AG08396 (cell line): ENCODE measurements around the gene TTLL5.
"Not testable (repeated sequence)": the region's sequence is repeated elsewhere in the genome, so short reads cannot be mapped to it uniquely, and the experiment has no call there.

ENCODE experiments used
- DNase-seq: peaks from one replicate; pipeline ENCODE4 v3.0.0; 2012; ENCODE audit warnings: low spot score, mixed read lengths

The TTLL5 gene

DNA sequence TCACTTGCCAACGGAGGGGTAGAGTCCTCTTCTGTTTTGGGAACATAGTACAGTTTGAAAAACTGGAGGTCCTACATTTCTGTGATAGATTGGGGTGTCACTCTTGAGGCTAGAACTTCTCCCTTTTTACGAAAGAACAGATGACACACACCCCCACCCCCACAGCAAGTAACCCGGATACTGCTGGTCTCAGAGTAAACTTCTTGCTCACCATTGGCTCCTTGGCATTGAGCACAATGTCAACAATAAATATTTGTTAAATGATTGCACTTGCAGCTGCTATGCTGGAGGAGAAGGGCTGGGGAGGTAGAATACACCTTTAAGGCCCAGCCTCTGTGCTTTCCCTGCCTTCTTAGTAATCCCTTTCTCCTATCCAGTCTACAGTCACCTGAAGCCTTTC, 170.9 kb downstream of the TTLL5 start:
- DNase-seq: peak; percentile 43

DNA sequence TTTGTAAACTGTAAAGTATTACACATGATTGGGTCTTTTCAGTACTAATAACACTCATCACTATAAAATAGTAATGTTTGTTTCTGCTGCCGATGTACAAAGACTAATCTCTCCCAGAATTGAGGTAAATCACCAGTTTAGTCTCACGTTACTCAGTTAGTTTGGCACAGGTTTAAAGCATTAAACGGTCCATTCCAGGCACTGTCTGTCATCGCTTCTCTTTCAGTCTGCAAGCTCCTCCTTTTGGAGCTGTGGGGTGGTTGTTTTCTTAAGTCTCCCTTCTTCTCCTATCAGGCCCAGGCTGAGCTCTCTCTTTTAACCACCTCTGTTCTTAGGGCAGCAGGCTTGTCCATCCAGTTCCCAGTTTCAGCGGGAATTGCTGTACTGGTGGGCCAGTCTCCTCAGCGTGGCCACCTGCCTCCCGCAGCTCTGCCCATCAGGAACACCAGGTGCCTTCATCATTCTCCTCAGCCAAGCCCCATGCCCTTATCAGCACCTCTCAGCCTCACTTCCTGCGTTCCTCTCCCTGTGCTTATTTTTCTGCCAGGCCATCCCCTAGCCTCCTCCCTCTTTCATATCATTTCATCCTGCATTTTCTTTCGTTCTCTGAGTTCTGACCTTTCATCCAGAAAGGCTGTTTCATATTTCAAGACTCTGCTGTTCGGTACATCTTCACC, 171.7 kb downstream of the TTLL5 start:
- peak; percentile 29 for DNase-seq

DNA sequence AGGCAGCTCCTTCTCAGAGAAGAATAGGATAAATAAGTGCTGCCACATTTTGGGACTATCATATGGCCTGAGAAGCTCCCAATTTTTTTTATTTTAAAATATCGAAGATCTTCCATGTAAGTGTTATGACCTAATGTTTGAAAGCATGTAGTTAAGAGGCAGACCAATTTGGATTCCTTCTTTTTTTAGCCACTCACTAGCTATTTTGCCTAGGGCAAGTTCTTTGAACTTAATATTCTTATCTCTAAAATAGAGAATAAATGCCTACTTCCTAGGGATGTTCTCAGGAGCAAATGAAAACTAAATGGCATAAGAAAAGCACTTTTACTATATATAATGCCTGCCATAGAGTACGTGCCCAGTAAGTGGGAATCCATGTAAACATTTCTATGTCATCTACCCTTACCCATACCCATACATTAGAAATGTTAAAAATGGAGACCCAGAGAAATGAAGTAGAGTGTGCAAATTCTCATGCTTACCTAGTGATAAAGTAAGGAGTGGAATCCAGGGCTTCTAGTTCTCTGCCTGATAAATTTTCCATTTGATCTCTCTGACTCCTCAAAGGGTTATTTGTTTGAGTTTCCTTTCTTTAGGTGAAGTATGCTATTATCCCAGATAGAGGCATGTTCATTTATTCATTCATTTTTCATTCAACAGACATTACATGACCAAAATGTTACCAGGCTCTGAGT, 172.4 kb downstream of the TTLL5 start:
- DNase-seq: no peak

- DNase-seq: no peak
Measured at GRCh38 chr14:75835156-75835725, 174.2 kb downstream of the TTLL5 start.

DNA sequence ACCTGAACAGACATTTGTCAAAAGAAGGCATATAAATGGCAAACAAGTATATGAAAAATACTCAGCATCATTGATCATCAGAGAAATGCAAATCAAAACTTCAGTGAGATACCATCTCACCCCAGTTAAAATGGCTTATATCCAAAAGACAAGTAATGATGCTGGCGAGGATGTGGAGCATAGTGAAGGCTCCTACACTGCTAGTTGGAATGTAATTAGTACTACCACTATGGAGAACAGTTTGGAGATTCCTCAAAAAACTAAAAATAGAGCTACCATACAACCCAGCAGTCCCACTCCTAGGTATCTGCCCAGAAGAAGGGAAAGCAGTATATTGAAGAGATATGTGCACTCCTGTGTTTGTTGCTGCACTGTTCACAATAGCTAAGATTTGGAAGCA, 174.7 kb downstream of the TTLL5 start:
- DNase-seq: no peak

DNA sequence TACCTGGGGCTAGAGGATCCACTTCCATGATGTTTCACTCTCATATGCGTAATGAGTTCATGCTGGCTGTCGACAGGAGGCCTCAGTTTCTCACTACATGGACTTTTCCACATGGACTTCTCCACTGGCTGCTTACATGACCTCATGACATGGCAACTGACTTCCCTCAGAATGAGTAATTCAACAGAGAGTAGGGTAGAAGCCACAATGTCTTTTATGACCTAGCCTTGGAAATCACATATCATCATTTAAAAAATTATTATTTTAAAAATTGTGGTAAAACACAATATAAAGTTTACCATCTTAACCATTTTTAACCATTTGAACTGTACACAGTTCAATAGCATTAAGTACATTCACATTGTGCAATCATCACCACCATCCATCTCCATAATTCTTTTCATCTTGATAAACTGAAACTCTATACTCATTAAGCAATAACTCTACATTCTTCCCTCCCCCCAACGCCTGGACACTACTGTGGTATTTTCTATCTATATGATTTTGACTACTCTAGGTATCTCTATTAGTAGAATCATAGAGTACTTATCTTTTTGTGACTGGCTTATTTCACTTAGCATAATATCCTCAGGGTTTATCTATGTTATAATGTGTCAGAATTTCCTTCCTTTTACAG, 176.2 kb downstream of the TTLL5 start:
- DNase-seq: no peak

- DNase-seq: no peak
Measured at GRCh38 chr14:75840911-75841310, 179.9 kb downstream of the TTLL5 start.

- DNase-seq: no peak
Measured at GRCh38 chr14:75842551-75842950, 181.5 kb downstream of the TTLL5 start.

GRCh38 chr14:75844486-75844885, 183.4 kb downstream of the TTLL5 start:
- no peak for DNase-seq

- no peak for DNase-seq
Measured at GRCh38 chr14:75845136-75845804, 184.2 kb downstream of the TTLL5 start.

GRCh38 chr14:75846694-75847093, 185.6 kb downstream of the TTLL5 start:
- DNase-seq: not testable (repeated sequence)

DNA sequence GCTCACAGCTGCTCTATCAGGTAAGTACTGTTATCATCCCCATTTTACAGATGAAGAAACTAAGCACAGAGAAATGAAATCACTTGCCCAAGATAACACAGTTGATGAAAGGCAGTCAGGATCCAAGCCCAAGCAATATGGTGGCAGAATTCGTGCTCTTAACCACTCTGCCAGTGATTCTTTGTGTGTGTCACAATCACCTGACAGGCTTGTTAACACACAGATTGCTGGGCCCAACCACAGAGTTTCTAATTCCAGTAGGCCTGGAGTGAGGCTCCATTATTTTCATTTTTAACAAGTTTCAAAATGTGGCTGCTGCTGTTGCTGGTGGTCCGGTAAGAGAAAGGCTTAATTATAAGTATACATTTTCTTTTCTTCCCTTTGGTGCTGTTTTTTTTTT, 186.5 kb downstream of the TTLL5 start:
- DNase-seq: no peak

GRCh38 chr14:75848167-75848913, 187.3 kb downstream of the TTLL5 start:
- DNase-seq: no peak

DNA sequence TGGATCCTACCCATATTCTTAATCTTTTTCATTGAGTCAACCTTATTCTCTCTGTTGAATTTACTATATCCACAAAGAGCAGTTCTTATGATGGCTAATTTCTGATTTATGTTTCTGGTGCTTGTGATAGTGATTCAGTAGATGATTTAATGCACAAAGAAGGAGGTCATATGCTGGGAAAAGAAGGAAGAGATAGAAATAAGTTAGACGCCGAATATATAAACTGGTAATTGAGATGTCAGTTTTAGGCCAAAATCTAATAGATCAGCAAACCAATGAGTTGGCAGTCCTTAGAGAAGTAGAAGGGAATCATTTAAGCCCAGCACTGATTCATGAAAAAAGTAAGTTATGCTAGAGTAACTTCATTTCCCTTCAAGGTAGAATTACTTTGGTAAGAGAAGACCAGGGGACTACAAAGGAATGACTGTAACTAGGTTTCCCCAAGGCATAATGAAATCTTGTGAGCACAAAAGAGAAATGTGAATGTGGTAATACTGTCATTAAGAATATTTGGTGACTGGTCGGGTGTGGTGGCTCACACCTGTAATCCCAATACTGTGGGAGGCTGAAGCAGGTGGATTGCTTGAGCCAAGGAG, 188.4 kb downstream of the TTLL5 start:
- DNase-seq: no peak

DNA sequence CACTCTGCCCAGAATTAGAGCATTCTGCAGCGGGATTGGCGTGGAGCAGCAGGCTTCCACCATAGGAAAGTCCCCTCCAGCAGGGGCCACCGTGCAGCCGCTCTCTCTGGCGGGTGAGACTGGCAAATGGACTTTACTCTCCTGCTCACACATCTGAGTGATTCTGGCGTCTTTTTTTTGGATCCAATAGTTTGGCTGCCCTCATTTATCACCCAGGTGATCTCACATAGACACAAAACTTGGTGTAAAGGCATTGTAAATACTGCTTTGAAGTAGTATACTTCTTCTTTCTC, 190.5 kb downstream of the TTLL5 start:
- DNase-seq: no peak

GRCh38 chr14:75854111-75854799, 193.2 kb downstream of the TTLL5 start:
- no peak for DNase-seq

DNA sequence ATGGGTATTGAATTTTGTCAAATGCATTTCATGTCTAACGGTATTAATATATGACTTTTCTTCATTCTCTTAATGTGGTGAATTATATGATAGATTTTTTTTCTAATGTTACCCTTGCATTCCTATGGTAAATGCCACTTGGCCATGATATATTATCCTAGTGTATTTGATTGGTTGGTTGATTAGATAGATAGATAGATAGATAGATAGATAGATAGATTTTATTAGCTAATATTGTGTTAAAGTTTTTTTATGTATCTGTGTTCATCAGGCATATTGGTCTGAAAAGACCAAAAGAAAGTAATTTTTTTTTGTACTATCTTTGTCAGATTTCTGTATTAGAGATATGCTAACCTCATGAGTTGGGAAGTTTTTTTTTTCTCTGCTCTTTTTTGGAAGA, 196.2 kb downstream of the TTLL5 start:
- DNase-seq: no peak

- DNase-seq: no peak
Measured at GRCh38 chr14:75858362-75858761, 197.3 kb downstream of the TTLL5 start.

- no peak for DNase-seq
Measured at GRCh38 chr14:75859746-75860145, 198.7 kb downstream of the TTLL5 start.

GRCh38 chr14:75860561-75861160, 199.6 kb downstream of the TTLL5 start:
- DNase-seq: no peak
